Measurements from ENCODE around the gene HOXD4. TPM values are rescaled to one million over a fixed set of nuclear protein-coding genes. Genes with fewer than 3 reads are reported as not detected.

HOXD4 gene
- total and polyA plus RNA-seq, 11 donors = 0.10 to 0.96 (median 0.41) TPM; not detected in 2

DNA sequence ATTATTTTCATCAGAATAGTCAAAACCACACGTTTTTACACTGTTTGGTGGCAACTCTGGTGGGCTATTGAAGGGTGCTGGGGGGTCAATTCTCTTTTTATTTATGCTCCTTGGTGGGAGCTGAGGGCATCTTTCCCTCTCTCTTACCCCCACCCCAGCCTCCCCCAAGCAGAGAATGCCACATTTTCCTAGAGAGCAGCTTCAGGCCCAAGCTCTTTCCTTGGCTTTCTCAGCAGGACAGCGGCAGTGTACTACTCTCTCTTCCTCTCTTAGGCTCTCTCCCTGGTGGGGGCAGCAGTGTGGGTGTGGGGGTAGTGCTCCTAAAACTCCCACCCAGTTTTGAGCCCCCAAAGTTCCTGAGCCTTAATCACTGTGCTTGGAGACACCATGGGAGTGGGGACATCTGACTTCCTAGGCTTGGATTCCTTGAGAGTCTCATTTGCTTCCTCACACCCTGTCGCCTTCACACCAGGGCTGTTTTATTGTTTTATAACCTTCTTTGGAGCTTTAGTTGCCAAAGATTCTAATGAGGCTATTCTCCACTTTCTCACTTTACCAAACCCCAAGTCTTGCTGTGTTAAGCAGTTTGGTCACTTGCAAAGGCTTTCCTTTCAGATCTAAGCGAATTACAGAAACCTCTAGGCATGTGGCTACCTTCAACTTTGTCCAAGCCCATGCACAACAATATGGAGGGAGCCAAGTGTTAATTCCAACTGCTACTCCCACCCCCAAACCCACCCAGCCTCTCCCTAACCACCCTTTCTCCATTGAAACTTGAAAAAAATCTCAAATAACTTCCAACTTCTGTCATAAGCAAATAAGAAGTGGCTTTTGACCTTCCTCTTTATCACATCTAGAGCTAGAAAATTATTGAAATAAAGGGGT, 6.0 kb upstream of the HOXD4 start:
- no peak overlapping the region for H3K4me3 ChIP-seq
- ATAC-seq = no peak
- 41 to 50% (median 48%) methylated on average over 4 of the region's 4 CpGs for WGBS, 4 donors
- H3K27me3 ChIP-seq = peaks cover 23 to 98% (median 68%) of the 10 kb centered on the region in 9 donors
- H3K27ac ChIP-seq = no peak overlapping the region
- intact Hi-C loops (cut with DNase I) = no loop called here
- H3K4me1 ChIP-seq = peaks cover 0 to 10% (median 5%) of the 10 kb centered on the region in 12 donors
- no peaks in the 10 kb centered on the region for H3K9me3 ChIP-seq
- no peaks in the 10 kb centered on the region for H3K36me3 ChIP-seq
- no peak for DNase-seq
- no peak for TF ChIP-seq POLR2A (IDR thresholded peaks at IDR 0.05)
- TF ChIP-seq, protein P1, sequence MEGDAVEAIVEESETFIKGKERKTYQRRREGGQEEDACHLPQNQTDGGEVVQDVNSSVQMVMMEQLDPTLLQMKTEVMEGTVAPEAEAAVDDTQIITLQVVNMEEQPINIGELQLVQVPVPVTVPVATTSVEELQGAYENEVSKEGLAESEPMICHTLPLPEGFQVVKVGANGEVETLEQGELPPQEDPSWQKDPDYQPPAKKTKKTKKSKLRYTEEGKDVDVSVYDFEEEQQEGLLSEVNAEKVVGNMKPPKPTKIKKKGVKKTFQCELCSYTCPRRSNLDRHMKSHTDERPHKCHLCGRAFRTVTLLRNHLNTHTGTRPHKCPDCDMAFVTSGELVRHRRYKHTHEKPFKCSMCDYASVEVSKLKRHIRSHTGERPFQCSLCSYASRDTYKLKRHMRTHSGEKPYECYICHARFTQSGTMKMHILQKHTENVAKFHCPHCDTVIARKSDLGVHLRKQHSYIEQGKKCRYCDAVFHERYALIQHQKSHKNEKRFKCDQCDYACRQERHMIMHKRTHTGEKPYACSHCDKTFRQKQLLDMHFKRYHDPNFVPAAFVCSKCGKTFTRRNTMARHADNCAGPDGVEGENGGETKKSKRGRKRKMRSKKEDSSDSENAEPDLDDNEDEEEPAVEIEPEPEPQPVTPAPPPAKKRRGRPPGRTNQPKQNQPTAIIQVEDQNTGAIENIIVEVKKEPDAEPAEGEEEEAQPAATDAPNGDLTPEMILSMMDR (IDR thresholded peaks at IDR 0.05) = no peak

DNA sequence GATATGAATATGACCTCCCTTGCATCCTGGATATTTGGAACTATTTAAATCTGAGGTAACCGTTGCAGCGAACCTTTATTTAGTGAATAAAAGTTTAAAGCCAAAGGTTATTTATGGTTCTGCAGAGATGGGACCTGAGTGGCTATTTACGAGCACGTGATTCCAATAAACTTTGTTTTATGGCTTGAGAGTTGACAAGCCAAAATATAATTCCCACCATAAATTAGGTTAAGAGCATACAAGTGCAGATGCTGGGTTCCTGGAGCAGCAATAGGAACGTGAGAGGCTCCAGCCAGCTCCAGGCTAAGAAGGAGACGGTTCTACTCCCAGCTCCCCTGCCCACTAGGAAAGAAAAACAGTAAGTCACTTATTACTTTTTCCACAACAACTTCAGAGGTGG, 5.2 kb upstream of the HOXD4 start:
- H3K4me1 ChIP-seq = peaks cover 0 to 3% (median 0%) of the 10 kb centered on the region in 12 donors
- no peak for TF ChIP-seq POLR2A (IDR thresholded peaks at IDR 0.05)
- TF ChIP-seq, protein P1 (IDR thresholded peaks at IDR 0.05) = no peak
- WGBS, 4 donors = 27 to 51% (median 39%) methylated on average over 6 of the region's 6 CpGs
- peaks cover 30 to 98% (median 73%) of the 10 kb centered on the region in 9 donors for H3K27me3 ChIP-seq
- no peak for DNase-seq
- intact Hi-C loops (cut with DNase I) = no loop called here
- no peaks in the 10 kb centered on the region for H3K9me3 ChIP-seq
- no peak overlapping the region for H3K27ac ChIP-seq
- no peak for ATAC-seq
- H3K4me3 ChIP-seq = no peak overlapping the region
- H3K36me3 ChIP-seq = no peaks in the 10 kb centered on the region

DNA sequence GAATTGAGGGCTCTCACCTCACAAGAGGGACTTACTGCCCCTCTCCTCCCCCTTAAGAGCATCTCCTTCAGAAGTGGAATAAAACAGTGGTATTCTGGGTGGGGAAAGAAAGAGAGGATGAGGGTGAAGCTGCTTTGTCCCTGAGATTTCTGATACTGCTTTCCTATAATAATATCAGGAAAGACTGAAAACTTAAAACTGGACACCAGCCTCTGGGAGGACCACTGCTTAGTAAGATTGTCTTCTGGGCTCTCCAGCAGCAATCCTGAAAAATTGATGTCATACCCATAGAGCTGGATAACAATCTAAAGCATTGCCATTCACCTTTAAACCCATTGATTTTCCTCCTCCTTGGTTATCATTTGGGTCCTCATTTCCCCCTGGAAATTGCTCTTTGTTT, 4.7 kb upstream of the HOXD4 start:
- intact Hi-C loops (cut with DNase I) = no loop called here
- H3K9me3 ChIP-seq = no peaks in the 10 kb centered on the region
- H3K27me3 ChIP-seq = peaks cover 36 to 98% (median 79%) of the 10 kb centered on the region in 9 donors
- TF ChIP-seq POLR2A (IDR thresholded peaks at IDR 0.05) = no peak
- TF ChIP-seq, protein P1 (IDR thresholded peaks at IDR 0.05) = no peak
- DNase-seq = no peak
- H3K27ac ChIP-seq = no peak overlapping the region
- H3K36me3 ChIP-seq = no peaks in the 10 kb centered on the region
- peaks cover 0 to 5% (median 0%) of the 10 kb centered on the region in 12 donors for H3K4me1 ChIP-seq
- no peak overlapping the region for H3K4me3 ChIP-seq
- ATAC-seq = no peak

DNA sequence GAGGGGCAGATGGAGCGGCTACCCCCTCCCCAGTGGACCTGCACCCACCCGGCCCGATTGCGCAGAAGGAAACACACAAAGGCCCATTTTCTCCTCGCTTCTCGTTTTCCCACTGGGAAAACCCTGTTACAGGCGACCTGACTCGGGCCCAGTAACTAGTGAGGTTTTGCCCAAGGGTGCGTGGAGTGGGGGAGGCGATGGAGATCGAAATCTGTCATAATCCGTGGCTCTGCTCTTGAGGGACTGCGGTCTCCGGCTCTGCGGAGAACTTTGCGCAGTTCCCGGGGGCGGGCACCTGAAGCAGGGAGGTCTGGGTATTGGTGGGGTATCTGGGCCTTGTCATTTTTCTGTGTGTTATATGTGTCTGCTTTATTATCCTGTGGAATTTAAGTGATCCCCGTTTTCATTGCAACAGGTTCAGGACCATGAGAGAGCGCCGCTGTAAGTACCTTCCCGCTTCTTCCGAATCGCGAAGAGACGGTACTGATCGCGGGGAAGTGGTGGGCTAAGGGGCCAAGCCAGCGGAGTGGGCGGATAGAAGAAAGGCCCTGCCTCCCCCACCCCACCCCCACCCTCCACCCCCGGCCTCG, 4.0 kb upstream of the HOXD4 start:
- Histone ChIP-seq H3K9me3 (no peaks in the 10 kb centered on the region), H3K4me1 (peaks cover 0 to 7% (median 0%) of the 10 kb centered on the region in 12 donors), H3K27ac (no peak overlapping the region), H3K36me3 (no peaks in the 10 kb centered on the region), H3K27me3 (peaks cover 40 to 100% (median 82%) of the 10 kb centered on the region in 9 donors), H3K4me3 (no peak overlapping the region)
- DNase-seq (no peak), ATAC-seq (no peak)
- 15 to 44% (median 27%) methylated on average over 32 of the region's 32 CpGs for WGBS, 4 donors
- intact Hi-C loops (cut with DNase I) = no loop called here
- TF ChIP-seq POLR2A (IDR thresholded peaks at IDR 0.05) = no peak
- TF ChIP-seq, protein P1 (IDR thresholded peaks at IDR 0.05) = no peak

Data from heart left ventricle (tissue), 16 donors.